ENCODE data around the gene TAS2R31. TPM values are rescaled to one million over a fixed set of nuclear protein-coding genes. Genes with fewer than 3 reads are reported as not detected.

The TAS2R31 gene
- total and polyA plus RNA-seq, 10 of the 15 experiments (the other 5 are each of a cell fraction or from before 2014, with no cell fraction given) = 0.09 to 4.9 (median 0.77) TPM

DNA sequence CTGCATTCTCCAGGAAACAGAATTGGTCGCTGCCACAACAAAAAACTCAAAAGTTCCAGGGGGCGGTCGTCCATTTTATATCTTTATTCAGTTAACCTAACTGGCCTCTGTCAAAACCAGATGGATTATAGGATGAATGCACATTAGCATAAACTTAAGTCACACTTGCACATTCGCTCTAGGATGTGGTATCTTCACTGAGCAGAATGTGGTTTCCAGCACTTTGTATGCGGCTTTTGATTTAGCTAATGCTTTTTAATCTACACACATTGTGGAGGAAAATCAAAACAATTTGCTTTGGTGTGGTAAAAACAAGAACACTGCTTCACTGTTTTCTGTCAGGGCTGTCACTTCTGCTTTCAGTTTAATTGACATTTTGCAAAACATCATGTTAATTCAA lies 49.0 kb downstream of the TAS2R31 start (continued):
- TF ChIP-seq EED (IDR thresholded peaks at IDR 0.05; ENCODE audit: low read depth) (no peak), NR2C1 (IDR thresholded peaks at IDR 0.05) (no peak), SMAD5 (IDR thresholded peaks at IDR 0.05; ENCODE audit: low read depth) (no peak), BRCA1 (IDR thresholded peaks at IDR 0.05; ENCODE audit: low read depth, low read length) (no peak), WRNIP1 (IDR thresholded peaks at IDR 0.05; ENCODE audit: borderline replicate concordance, low read depth, low read length) (no peak), CEBPB (IDR thresholded peaks at IDR 0.05; ENCODE audit: borderline replicate concordance in 1 of 2, low read depth in 2 of 2, low read length in 2 of 2) (peak in 1 of 2 experiments; percentile 36; a peak in 1 of 4 replicates), TBL1XR1 (IDR thresholded peaks at IDR 0.05; ENCODE audit: low read depth, low read length) (no peak)
- TF ChIP-seq, protein P1, sequence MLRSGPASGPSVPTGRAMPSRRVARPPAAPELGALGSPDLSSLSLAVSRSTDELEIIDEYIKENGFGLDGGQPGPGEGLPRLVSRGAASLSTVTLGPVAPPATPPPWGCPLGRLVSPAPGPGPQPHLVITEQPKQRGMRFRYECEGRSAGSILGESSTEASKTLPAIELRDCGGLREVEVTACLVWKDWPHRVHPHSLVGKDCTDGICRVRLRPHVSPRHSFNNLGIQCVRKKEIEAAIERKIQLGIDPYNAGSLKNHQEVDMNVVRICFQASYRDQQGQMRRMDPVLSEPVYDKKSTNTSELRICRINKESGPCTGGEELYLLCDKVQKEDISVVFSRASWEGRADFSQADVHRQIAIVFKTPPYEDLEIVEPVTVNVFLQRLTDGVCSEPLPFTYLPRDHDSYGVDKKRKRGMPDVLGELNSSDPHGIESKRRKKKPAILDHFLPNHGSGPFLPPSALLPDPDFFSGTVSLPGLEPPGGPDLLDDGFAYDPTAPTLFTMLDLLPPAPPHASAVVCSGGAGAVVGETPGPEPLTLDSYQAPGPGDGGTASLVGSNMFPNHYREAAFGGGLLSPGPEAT (IDR thresholded peaks at IDR 0.05; ENCODE audit: low read depth) = no peak
- TF ChIP-seq, protein P2, sequence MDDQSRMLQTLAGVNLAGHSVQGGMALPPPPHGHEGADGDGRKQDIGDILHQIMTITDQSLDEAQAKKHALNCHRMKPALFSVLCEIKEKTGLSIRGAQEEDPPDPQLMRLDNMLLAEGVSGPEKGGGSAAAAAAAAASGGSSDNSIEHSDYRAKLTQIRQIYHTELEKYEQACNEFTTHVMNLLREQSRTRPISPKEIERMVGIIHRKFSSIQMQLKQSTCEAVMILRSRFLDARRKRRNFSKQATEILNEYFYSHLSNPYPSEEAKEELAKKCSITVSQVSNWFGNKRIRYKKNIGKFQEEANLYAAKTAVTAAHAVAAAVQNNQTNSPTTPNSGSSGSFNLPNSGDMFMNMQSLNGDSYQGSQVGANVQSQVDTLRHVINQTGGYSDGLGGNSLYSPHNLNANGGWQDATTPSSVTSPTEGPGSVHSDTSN (IDR thresholded peaks at IDR 0.05; ENCODE audit: insufficient replicate concordance, low read depth, low read length) = no peak

Other genes with a start within 250 kb of the TAS2R31 start
Only the 7 nearest of the 18 such genes appear.
- not detected in 2 replicates for gene PRH2, start 102.2 kb downstream of the TAS2R31 start, total RNA-seq (2014; rRNA removed)
- gene PRH2, start 102.2 kb downstream of the TAS2R31 start, total RNA-seq (2014; rRNA removed; fragmentation: Illumina TruSeq; extraction: Trizol) = not detected in 2 replicates
- not detected in 2 replicates for gene PRH2, start 102.2 kb downstream of the TAS2R31 start, total RNA-seq (2021)
- 0.14 TPM in 1 of 2 replicates, not detected in the other for gene PRH2, start 102.2 kb downstream of the TAS2R31 start, polyA plus RNA-seq (2011; rRNA removed)
- gene PRH2, start 102.2 kb downstream of the TAS2R31 start, polyA plus RNA-seq (2014; fragmentation: Illumina TruSeq; extraction: Trizol) = not detected in 2 replicates
- gene PRH2, start 102.2 kb downstream of the TAS2R31 start, polyA plus RNA-seq (2014; fragmentation: Nextera tagmentation; extraction: Ambion mirVana) = not detected
- not detected in 2 replicates for gene PRH2, start 102.2 kb downstream of the TAS2R31 start, polyA plus RNA-seq (2014; rRNA removed)
- under 1 TPM in 1 of 2 experiments, not detected in 1; 0.50 TPM for gene PRH2, start 102.2 kb downstream of the TAS2R31 start, polyA plus RNA-seq (2016; fragmentation: Nextera tagmentation; extraction: Ambion mirVana)
- gene TAS2R14, start 92.1 kb downstream of the TAS2R31 start, total RNA-seq (2014; rRNA removed) = 3.0 and 5.6 TPM in 2 replicates
- 4.4 and 5.6 TPM in 2 replicates for gene TAS2R14, start 92.1 kb downstream of the TAS2R31 start, total RNA-seq (2014; rRNA removed; fragmentation: Illumina TruSeq; extraction: Trizol)
- 1.5 and 1.8 TPM in 2 replicates for gene TAS2R14, start 92.1 kb downstream of the TAS2R31 start, total RNA-seq (2021)
- gene TAS2R14, start 92.1 kb downstream of the TAS2R31 start, polyA plus RNA-seq (2011; rRNA removed) = 3.2 and 5.5 TPM in 2 replicates
- 2.0 and 2.6 TPM in 2 replicates for gene TAS2R14, start 92.1 kb downstream of the TAS2R31 start, polyA plus RNA-seq (2014; fragmentation: Illumina TruSeq; extraction: Trizol)
- 1 to 10 TPM; 1.6 to 3.1 TPM for gene TAS2R14, start 92.1 kb downstream of the TAS2R31 start, polyA plus RNA-seq (2014; fragmentation: Nextera tagmentation; extraction: Ambion mirVana)
- gene TAS2R14, start 92.1 kb downstream of the TAS2R31 start, polyA plus RNA-seq (2014; rRNA removed) = 0.71 and 1.2 TPM in 2 replicates
- gene TAS2R14, start 92.1 kb downstream of the TAS2R31 start, polyA plus RNA-seq (2016; fragmentation: Nextera tagmentation; extraction: Ambion mirVana) = 1 to 10 TPM; 1.7 to 2.3 TPM
- 3.2 and 3.4 TPM in 2 replicates for gene TAS2R50, start 44.5 kb downstream of the TAS2R31 start, total RNA-seq (2014; rRNA removed)
- gene TAS2R50, start 44.5 kb downstream of the TAS2R31 start, total RNA-seq (2014; rRNA removed; fragmentation: Illumina TruSeq; extraction: Trizol) = 2.8 and 3.1 TPM in 2 replicates
- gene TAS2R50, start 44.5 kb downstream of the TAS2R31 start, total RNA-seq (2021) = 0.74 and 1.6 TPM in 2 replicates
- 0.69 and 0.78 TPM in 2 replicates for gene TAS2R50, start 44.5 kb downstream of the TAS2R31 start, polyA plus RNA-seq (2011; rRNA removed)
- gene TAS2R50, start 44.5 kb downstream of the TAS2R31 start, polyA plus RNA-seq (2014; fragmentation: Illumina TruSeq; extraction: Trizol) = not detected in 2 replicates
- gene TAS2R50, start 44.5 kb downstream of the TAS2R31 start, polyA plus RNA-seq (2014; fragmentation: Nextera tagmentation; extraction: Ambion mirVana) = not detected
- gene TAS2R50, start 44.5 kb downstream of the TAS2R31 start, polyA plus RNA-seq (2014; rRNA removed) = 0.13 TPM in 1 of 2 replicates, not detected in the other
- under 1 TPM in 1 of 2 experiments, not detected in 1; 0.33 TPM for gene TAS2R50, start 44.5 kb downstream of the TAS2R31 start, polyA plus RNA-seq (2016; fragmentation: Nextera tagmentation; extraction: Ambion mirVana)
- gene TAS2R20, start 33.1 kb downstream of the TAS2R31 start, total RNA-seq (2014; rRNA removed) = 3.9 and 4.6 TPM in 2 replicates
- 3.4 and 4.1 TPM in 2 replicates for gene TAS2R20, start 33.1 kb downstream of the TAS2R31 start, total RNA-seq (2014; rRNA removed; fragmentation: Illumina TruSeq; extraction: Trizol)
- gene TAS2R20, start 33.1 kb downstream of the TAS2R31 start, total RNA-seq (2021) = 1.2 and 1.9 TPM in 2 replicates
- 1.8 and 2.5 TPM in 2 replicates for gene TAS2R20, start 33.1 kb downstream of the TAS2R31 start, polyA plus RNA-seq (2011; rRNA removed)
- gene TAS2R20, start 33.1 kb downstream of the TAS2R31 start, polyA plus RNA-seq (2014; fragmentation: Illumina TruSeq; extraction: Trizol) = 0.78 and 1.4 TPM in 2 replicates
- under 1 TPM; 0.07 to 0.19 TPM for gene TAS2R20, start 33.1 kb downstream of the TAS2R31 start, polyA plus RNA-seq (2014; fragmentation: Nextera tagmentation; extraction: Ambion mirVana)
- gene TAS2R20, start 33.1 kb downstream of the TAS2R31 start, polyA plus RNA-seq (2014; rRNA removed) = 0.53 and 1.2 TPM in 2 replicates
- gene TAS2R20, start 33.1 kb downstream of the TAS2R31 start, polyA plus RNA-seq (2016; fragmentation: Nextera tagmentation; extraction: Ambion mirVana) = under 1 TPM; 0.09 to 0.23 TPM
- gene TAS2R19, start 8.8 kb downstream of the TAS2R31 start, total RNA-seq (2014; rRNA removed) = 5.2 and 8.0 TPM in 2 replicates
- 6.9 and 8.3 TPM in 2 replicates for gene TAS2R19, start 8.8 kb downstream of the TAS2R31 start, total RNA-seq (2014; rRNA removed; fragmentation: Illumina TruSeq; extraction: Trizol)
- gene TAS2R19, start 8.8 kb downstream of the TAS2R31 start, total RNA-seq (2021) = 1.4 and 2.7 TPM in 2 replicates
- 1.6 and 1.7 TPM in 2 replicates for gene TAS2R19, start 8.8 kb downstream of the TAS2R31 start, polyA plus RNA-seq (2011; rRNA removed)
- gene TAS2R19, start 8.8 kb downstream of the TAS2R31 start, polyA plus RNA-seq (2014; fragmentation: Illumina TruSeq; extraction: Trizol) = 0.46 and 0.48 TPM in 2 replicates
- gene TAS2R19, start 8.8 kb downstream of the TAS2R31 start, polyA plus RNA-seq (2014; fragmentation: Nextera tagmentation; extraction: Ambion mirVana) = under 1 TPM; 0.16 to 0.18 TPM
- 0.10 and 0.32 TPM in 2 replicates for gene TAS2R19, start 8.8 kb downstream of the TAS2R31 start, polyA plus RNA-seq (2014; rRNA removed)
- under 1 TPM in 1 of 2 experiments, not detected in 1; 0.20 TPM for gene TAS2R19, start 8.8 kb downstream of the TAS2R31 start, polyA plus RNA-seq (2016; fragmentation: Nextera tagmentation; extraction: Ambion mirVana)
- 2.5 and 3.8 TPM in 2 replicates for gene TAS2R46, start 30.9 kb upstream of the TAS2R31 start, total RNA-seq (2014; rRNA removed)
- gene TAS2R46, start 30.9 kb upstream of the TAS2R31 start, total RNA-seq (2014; rRNA removed; fragmentation: Illumina TruSeq; extraction: Trizol) = 2.8 and 3.8 TPM in 2 replicates
- gene TAS2R46, start 30.9 kb upstream of the TAS2R31 start, total RNA-seq (2021) = 1.3 TPM in 2 replicates
- gene TAS2R46, start 30.9 kb upstream of the TAS2R31 start, polyA plus RNA-seq (2011; rRNA removed) = 0.31 and 0.48 TPM in 2 replicates
- 0.07 TPM in 1 of 2 replicates, not detected in the other for gene TAS2R46, start 30.9 kb upstream of the TAS2R31 start, polyA plus RNA-seq (2014; fragmentation: Illumina TruSeq; extraction: Trizol)
- gene TAS2R46, start 30.9 kb upstream of the TAS2R31 start, polyA plus RNA-seq (2014; fragmentation: Nextera tagmentation; extraction: Ambion mirVana) = not detected
- gene TAS2R46, start 30.9 kb upstream of the TAS2R31 start, polyA plus RNA-seq (2014; rRNA removed) = 0.23 TPM in 1 of 2 replicates, not detected in the other
- under 1 TPM; 0.44 to 0.66 TPM for gene TAS2R46, start 30.9 kb upstream of the TAS2R31 start, polyA plus RNA-seq (2016; fragmentation: Nextera tagmentation; extraction: Ambion mirVana)
- gene TAS2R43, start 60.9 kb upstream of the TAS2R31 start, total RNA-seq (2014; rRNA removed) = 2.1 TPM in 2 replicates
- 2.1 and 2.7 TPM in 2 replicates for gene TAS2R43, start 60.9 kb upstream of the TAS2R31 start, total RNA-seq (2014; rRNA removed; fragmentation: Illumina TruSeq; extraction: Trizol)
- gene TAS2R43, start 60.9 kb upstream of the TAS2R31 start, total RNA-seq (2021) = 0.45 and 0.80 TPM in 2 replicates
- gene TAS2R43, start 60.9 kb upstream of the TAS2R31 start, polyA plus RNA-seq (2011; rRNA removed) = 0.39 and 0.81 TPM in 2 replicates
- 0.09 TPM in 1 of 2 replicates, not detected in the other for gene TAS2R43, start 60.9 kb upstream of the TAS2R31 start, polyA plus RNA-seq (2014; fragmentation: Illumina TruSeq; extraction: Trizol)
- not detected for gene TAS2R43, start 60.9 kb upstream of the TAS2R31 start, polyA plus RNA-seq (2014; fragmentation: Nextera tagmentation; extraction: Ambion mirVana)
- gene TAS2R43, start 60.9 kb upstream of the TAS2R31 start, polyA plus RNA-seq (2014; rRNA removed) = not detected in 2 replicates
- not detected for gene TAS2R43, start 60.9 kb upstream of the TAS2R31 start, polyA plus RNA-seq (2016; fragmentation: Nextera tagmentation; extraction: Ambion mirVana)